ENCODE measurements around the gene EMX1.
A peak's percentile ranks its signal among the peaks of the same experiment; 100 is the strongest.

EMX1 gene

GRCh38 chr2:72925328-72925943 is 8.1 kb downstream of the EMX1 start:
- no peak for DNase-seq

GRCh38 chr2:72926368-72926767 is 9.0 kb downstream of the EMX1 start:
- DNase-seq: no peak

- DNase-seq: no peak
These were observed 9.6 kb downstream of the EMX1 start for GRCh38 chr2:72926811-72927465.

- no peak for DNase-seq
These were observed 10.6 kb downstream of the EMX1 start for GRCh38 chr2:72927619-72928550.

GRCh38 chr2:72929010-72929409 is 11.7 kb downstream of the EMX1 start:
- no peak for DNase-seq

GRCh38 chr2:72931280-72931910 is 14.1 kb downstream of the EMX1 start:
- no peak for DNase-seq

- peak in 1 of 5 donors; percentile 34 for DNase-seq
These were observed 14.9 kb downstream of the EMX1 start for GRCh38 chr2:72932045-72932740.

- DNase-seq: no peak
These were observed 15.5 kb downstream of the EMX1 start for GRCh38 chr2:72932805-72933204.

GRCh38 chr2:72933207-72933606 is 15.9 kb downstream of the EMX1 start:
- no peak for DNase-seq

GRCh38 chr2:72933646-72934151 is 16.4 kb downstream of the EMX1 start:
- no peak for DNase-seq

- DNase-seq: no peak
These were observed 17.6 kb downstream of the EMX1 start for GRCh38 chr2:72934683-72935610.

- DNase-seq: no peak
These were observed 18.3 kb downstream of the EMX1 start for GRCh38 chr2:72935611-72935957.

- DNase-seq: no peak
These were observed 19.5 kb downstream of the EMX1 start for GRCh38 chr2:72936660-72937355.

- no peak for DNase-seq
These were observed 20.0 kb downstream of the EMX1 start for GRCh38 chr2:72937356-72937669.

- no peak for DNase-seq
These were observed 21.1 kb downstream of the EMX1 start for GRCh38 chr2:72938455-72938854.

- no peak for DNase-seq
These were observed 23.0 kb downstream of the EMX1 start for GRCh38 chr2:72940361-72940760.

GRCh38 chr2:72940786-72941185 is 23.5 kb downstream of the EMX1 start:
- no peak for DNase-seq

GRCh38 chr2:72942293-72942692 is 25.0 kb downstream of the EMX1 start:
- DNase-seq: no peak

- DNase-seq: no peak
These were observed 25.6 kb downstream of the EMX1 start for GRCh38 chr2:72942881-72943418.

Data from T-helper 1 cell (primary cell).